IMR-90 (cell line): ENCODE data around the gene EML6. TPM values are rescaled to one million over a fixed set of nuclear protein-coding genes. Genes with fewer than 3 reads are reported as not detected.
A peak's percentile ranks its signal among the peaks of the same experiment; 100 is the strongest.

Experiments used
- ATAC-seq: fragments of 200-7000 bp; cut with Tn5 transposase; 2 replicates; pipeline ENCODE4 v1.9.1; 2020; ENCODE audit warnings: low read depth, mild to moderate bottlenecking, moderate library complexity
- BruUV-seq: library from RNA; stranded (reverse); fragments of 400-500 nt; replicated peaks from 2 replicates; lab custom pipeline; 2021; lab: Mats Ljungman, UMichigan
- CTCF ChIA-PET: fragments of 300-600 bp; formaldehyde crosslinking; extraction: SDS; loops from one replicate; lab custom pipeline; 2021; ENCODE audit warnings: antibody characterized with exemption; lab: Yijun Ruan, JAX
- POLR2A ChIA-PET: fragments of 300-600 bp; sonication (Branson Sonifier 250); formaldehyde crosslinking; loops from one replicate; lab custom pipeline; 2022; ENCODE audit warnings: antibody characterized with exemption; ENCODE audit not compliant: unreplicated experiment; lab: Charles Lee
- DNase-seq: peaks from one replicate; pipeline ENCODE4 v3.0.0; 2013
- H2AFZ ChIP-seq: replicated peaks from 2 replicates; pipeline ENCODE3; 2013; ENCODE audit warnings: low read length, mild to moderate bottlenecking; ENCODE audit not compliant: poor library complexity
- H2AK5ac ChIP-seq: 2 replicates; pipeline ENCODE4 v1.6.1; 2013; ENCODE audit warnings: low read depth, low read length, inconsistent platforms
- H2AK9ac ChIP-seq: replicated peaks from 2 replicates; pipeline ENCODE3; 2013; ENCODE audit warnings: mild to moderate bottlenecking, low read depth, low read length, moderate library complexity; ENCODE audit not compliant: poor library complexity
- H2BK120ac ChIP-seq: 2 replicates; pipeline ENCODE4 v1.6.1; 2013; ENCODE audit warnings: low read depth, low read length, inconsistent platforms
- H2BK15ac ChIP-seq: 3 replicates; pipeline ENCODE4 v1.6.1; 2013; ENCODE audit warnings: low read depth, low read length, inconsistent platforms
- H2BK20ac ChIP-seq: 2 replicates; pipeline ENCODE4 v1.6.1; 2013; ENCODE audit warnings: low read depth, mild to moderate bottlenecking, inconsistent platforms, low read length, moderate library complexity
- H2BK5ac ChIP-seq: 2 replicates; pipeline ENCODE4 v1.6.1; 2013; ENCODE audit warnings: mild to moderate bottlenecking, low read depth, low read length, inconsistent platforms; ENCODE audit not compliant: poor library complexity, severe bottlenecking
- H3K14ac ChIP-seq: replicated peaks from 2 replicates; pipeline ENCODE4 v1.6.1; 2013; ENCODE audit warnings: low read depth, low read length, inconsistent platforms
- H3K18ac ChIP-seq: 2 replicates; pipeline ENCODE4 v1.6.1; 2013; ENCODE audit warnings: low read depth, low read length, control low read depth
- H3K23ac ChIP-seq: 2 replicates; pipeline ENCODE4 v1.6.1; 2013; ENCODE audit warnings: low read depth, low read length, inconsistent platforms
- H3K27ac ChIP-seq: 2 replicates; pipeline ENCODE4 v1.5.1; 2013; ENCODE audit warnings: mild to moderate bottlenecking, control low read depth, low read length; ENCODE audit not compliant: insufficient read depth
- H3K27me3 ChIP-seq: 2 replicates; pipeline ENCODE4 v1.6.1; 2013; ENCODE audit warnings: low read length; ENCODE audit not compliant: control insufficient read depth, insufficient read depth
- H3K36me3 ChIP-seq: 2 replicates; pipeline ENCODE4 v1.6.1; 2013; ENCODE audit warnings: low read length, mixed read lengths; ENCODE audit not compliant: control insufficient read depth, insufficient read depth
- H3K4ac ChIP-seq: 2 replicates; pipeline ENCODE4 v1.6.1; 2013; ENCODE audit warnings: low read depth, low read length, inconsistent platforms
- H3K4me1 ChIP-seq: 2 replicates; pipeline ENCODE4 v1.6.1; 2013; ENCODE audit warnings: low read length, mixed read lengths; ENCODE audit not compliant: control insufficient read depth, insufficient read depth
- H3K4me2 ChIP-seq: 2 replicates; pipeline ENCODE4 v1.6.1; 2013; ENCODE audit warnings: low read depth, mild to moderate bottlenecking, control low read depth, low read length, moderate library complexity
- H3K4me3 ChIP-seq: 2 replicates; pipeline ENCODE4 v1.5.1; 2013; ENCODE audit warnings: low read depth, mild to moderate bottlenecking, control low read depth, low read length, moderate library complexity; ENCODE audit not compliant: insufficient read depth
- H3K56ac ChIP-seq: 2 replicates; pipeline ENCODE4 v1.6.1; 2013; ENCODE audit warnings: low read length, inconsistent platforms; ENCODE audit not compliant: insufficient read depth; ENCODE audit errors: extremely low read depth
- H3K79me1 ChIP-seq, 2 experiments: 2 replicates each; pipeline ENCODE4 v1.6.1; 2013; ENCODE audit warnings: low read length in 2 of 2, inconsistent platforms in 1 of 2, low read depth in 1 of 2
- H3K9ac ChIP-seq: 2 replicates; pipeline ENCODE4 v1.6.1; 2013; ENCODE audit warnings: low read depth, low read length, control low read depth
- H3K9me1 ChIP-seq: 2 replicates; pipeline ENCODE4 v1.6.1; 2013; ENCODE audit warnings: low read length, inconsistent platforms; ENCODE audit not compliant: insufficient read depth
- H3K9me3 ChIP-seq: 2 replicates; pipeline ENCODE4 v1.6.1; 2013; ENCODE audit warnings: low read length; ENCODE audit not compliant: control insufficient read depth, insufficient read depth
- H4K20me1 ChIP-seq: 2 replicates; pipeline ENCODE4 v1.6.1; 2013; ENCODE audit warnings: low read length, inconsistent platforms; ENCODE audit not compliant: insufficient read depth
- H4K5ac ChIP-seq: 2 replicates; pipeline ENCODE4 v1.6.1; 2013; ENCODE audit warnings: mild to moderate bottlenecking, low read depth, low read length, control low read depth
- H4K8ac ChIP-seq, 2 experiments: 2 replicates each; pipeline ENCODE4 v1.6.1; 2013; ENCODE audit warnings: low read depth in 2 of 2, low read length in 2 of 2, control low read depth in 1 of 2, inconsistent platforms in 1 of 2
- H4K91ac ChIP-seq: 2 replicates; pipeline ENCODE4 v1.6.1; 2013; ENCODE audit warnings: low read depth, low read length, inconsistent platforms; ENCODE audit not compliant: insufficient read depth
- BHLHE40 ChIP-seq: fragments of 150-350 bp; IDR thresholded peaks from 2 replicates; pipeline ENCODE4 v1.6.1; 2016; ENCODE audit warnings: mild to moderate bottlenecking, low read depth, low read length
- MAFK ChIP-seq: IDR thresholded peaks from 2 replicates; pipeline ENCODE4 v1.6.1; 2012; ENCODE audit warnings: low read depth, low read length, improper control_type of control experiment
- MAZ ChIP-seq: IDR thresholded peaks from 2 replicates; pipeline ENCODE4 v1.6.1; 2012; ENCODE audit warnings: low read depth, mild to moderate bottlenecking, low read length, improper control_type of control experiment, moderate library complexity, borderline replicate concordance
- RAD21 ChIP-seq: IDR thresholded peaks from 2 replicates; pipeline ENCODE4 v1.6.1; 2012; ENCODE audit warnings: low read length, improper control_type of control experiment
- RCOR1 ChIP-seq: IDR thresholded peaks from 2 replicates; pipeline ENCODE4 v1.6.1; 2012; ENCODE audit warnings: mild to moderate bottlenecking, low read length, improper control_type of control experiment; ENCODE audit not compliant: insufficient replicate concordance
- RFX5 ChIP-seq: IDR thresholded peaks from 2 replicates; pipeline ENCODE4 v1.8.0; 2012; ENCODE audit warnings: low read depth, mild to moderate bottlenecking, low read length, moderate library complexity
- WGBS, 2 experiments: methylation state at CpG; one replicate each; pipeline versions ENCODE4 v1.1.5 to v1.1.7; 2013; ENCODE audit warnings: missing lambda C conversion rate in 2 of 2; ENCODE audit not compliant: insufficient read length in 1 of 2; ENCODE audit errors: extremely low coverage in 2 of 2; 5-methylcytosine and 5-hydroxymethylcytosine counted together
- dilution Hi-C: fragments of 300-500 bp; cut with HindIII; formaldehyde crosslinking; loops from one replicate; pipeline ENCODE4 v1.14.3; 2018; ENCODE audit warnings: low sequenced_read_pairs; ENCODE audit not compliant: unreplicated experiment
- in situ Hi-C: fragments of 300-500 bp; cut with MboI; formaldehyde crosslinking; loops from 3 replicates; pipeline ENCODE4 v1.14.3; 2019; ENCODE audit warnings: low sequenced_read_pairs, inconsistent platforms, mixed read lengths
- intact Hi-C: fragments of 100-400 bp; cut with micrococcal nuclease; formaldehyde crosslinking; loops from 2 replicates; pipeline ENCODE4 v1.10.0; 2022
- polyA plus RNA-seq, 3 experiments: library from polyadenylated mRNA; depleted of rRNA; stranded (reverse); fragments of >200 nt; gene quantifications; 2 replicates each; pipeline ENCODE4 v1.2.3, GENCODE V29; 2012; ENCODE audit warnings: low replicate concordance in 1 of 3
- total RNA-seq: library from RNA; depleted of rRNA; stranded (reverse); fragments of >200 nt; gene quantifications from 2 replicates; pipeline ENCODE4 v1.2.3, GENCODE V29; 2012
- TF ChIP-seq, protein P1 (sequence below): conservative IDR thresholded peaks from 2 replicates; pipeline ENCODE4 v1.5.1; 2012; ENCODE audit warnings: mild to moderate bottlenecking, low read depth, low read length, improper control_type of control experiment

EML6 gene
- total and polyA plus RNA-seq, 2 of the 4 experiments (the other 2 are of a cell fraction): 0.18 to 0.19 TPM

DNA sequence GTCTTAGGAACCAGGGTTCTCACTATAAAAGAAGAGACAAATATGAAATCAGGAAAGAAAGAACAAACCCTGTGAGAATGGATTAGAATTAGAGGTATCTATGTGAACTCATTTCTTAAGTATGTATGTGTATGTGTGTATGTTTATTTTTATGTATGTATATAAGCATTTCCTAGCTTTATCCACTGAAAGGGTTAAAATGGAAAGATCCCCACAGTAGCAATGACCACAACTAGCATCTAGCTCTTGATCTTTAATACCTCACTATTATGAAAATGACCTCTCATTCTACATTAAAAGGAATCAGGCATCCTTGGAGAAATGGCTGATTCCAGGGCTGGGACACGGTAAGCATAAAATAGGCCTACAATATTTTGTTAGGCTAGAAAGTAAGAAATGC is 295.2 kb downstream of the EML6 start:
- Histone ChIP-seq H3K27ac (no peak overlapping the region), H3K9ac (no peak overlapping the region), H2AK5ac (no peak overlapping the region), H3K79me1 (peaks cover 0 to 29% of the 10 kb centered on the region in 2 experiments; a peak in 2 of 4 replicates), H3K4me1 (peaks cover 23% of the 10 kb centered on the region), H3K36me3 (peaks cover 3% of the 10 kb centered on the region), H3K14ac (no peak overlapping the region), H4K91ac (no peak overlapping the region), H2BK120ac (no peak overlapping the region), H3K18ac (no peak overlapping the region), H3K9me3 (no peaks in the 10 kb centered on the region), H3K23ac (no peak overlapping the region), H3K56ac (no peak overlapping the region), H3K27me3 (no peaks in the 10 kb centered on the region), H2AK9ac (no peak overlapping the region), H4K8ac (no peak overlapping the region), H2AFZ (no peak overlapping the region), H3K4ac (no peak overlapping the region), H3K4me2 (peak overlapping the region; percentile 35; the same call in 1 of the 2 replicates), H3K9me1 (peaks cover 16% of the 10 kb centered on the region), H4K5ac (no peak overlapping the region), H4K20me1 (peaks cover 97% of the 10 kb centered on the region), H3K4me3 (no peak overlapping the region), H2BK20ac (no peak overlapping the region), H2BK5ac (peak overlapping the region; percentile 20), H2BK15ac (no peak overlapping the region)
- no CpG with 5 or more reads among the region's 1 CpG for WGBS, 2 experiments
- in situ Hi-C loops (no loop called here), intact Hi-C loops (no loop called here), dilution Hi-C loops (loop anchor here (25.0 kb wide), 1 partner anchor 144 kb away; no protein-coding TSS in a partner anchor)
- DNase-seq: no peak
- no peak for ATAC-seq
- TF ChIP-seq BHLHE40 (no peak), RFX5 (no peak), RAD21 (no peak), RCOR1 (no peak), MAZ (no peak), MAFK (no peak)
- TF ChIP-seq, protein P1, sequence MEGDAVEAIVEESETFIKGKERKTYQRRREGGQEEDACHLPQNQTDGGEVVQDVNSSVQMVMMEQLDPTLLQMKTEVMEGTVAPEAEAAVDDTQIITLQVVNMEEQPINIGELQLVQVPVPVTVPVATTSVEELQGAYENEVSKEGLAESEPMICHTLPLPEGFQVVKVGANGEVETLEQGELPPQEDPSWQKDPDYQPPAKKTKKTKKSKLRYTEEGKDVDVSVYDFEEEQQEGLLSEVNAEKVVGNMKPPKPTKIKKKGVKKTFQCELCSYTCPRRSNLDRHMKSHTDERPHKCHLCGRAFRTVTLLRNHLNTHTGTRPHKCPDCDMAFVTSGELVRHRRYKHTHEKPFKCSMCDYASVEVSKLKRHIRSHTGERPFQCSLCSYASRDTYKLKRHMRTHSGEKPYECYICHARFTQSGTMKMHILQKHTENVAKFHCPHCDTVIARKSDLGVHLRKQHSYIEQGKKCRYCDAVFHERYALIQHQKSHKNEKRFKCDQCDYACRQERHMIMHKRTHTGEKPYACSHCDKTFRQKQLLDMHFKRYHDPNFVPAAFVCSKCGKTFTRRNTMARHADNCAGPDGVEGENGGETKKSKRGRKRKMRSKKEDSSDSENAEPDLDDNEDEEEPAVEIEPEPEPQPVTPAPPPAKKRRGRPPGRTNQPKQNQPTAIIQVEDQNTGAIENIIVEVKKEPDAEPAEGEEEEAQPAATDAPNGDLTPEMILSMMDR: no peak
- BruUV-seq: TSS peak; percentile 0
- POLR2A ChIA-PET: no interaction called here
- CTCF ChIA-PET: interaction anchor here (1.7 kb wide), 1 partner anchor 30 kb away, joined by 6 read pairs; no protein-coding TSS in a partner anchor
